ENCODE measurements around the gene ADD2.

Gene ADD2

GRCh38 chr2:70670202-70670601, 97.8 kb downstream of the ADD2 start:
- DNase-seq: no peak

GRCh38 chr2:70668911-70669310, 99.1 kb downstream of the ADD2 start:
- DNase-seq: no peak

- no peak for DNase-seq
Measured at GRCh38 chr2:70668432-70668831, 99.6 kb downstream of the ADD2 start.

GRCh38 chr2:70664525-70664924, 103.5 kb downstream of the ADD2 start:
- DNase-seq: peak in 3 of 6 experiments; percentile 8 to 40 (median 23)

GRCh38 chr2:70663411-70663810, 104.6 kb downstream of the ADD2 start:
- no peak for DNase-seq

GRCh38 chr2:70659551-70659950, 108.4 kb downstream of the ADD2 start:
- DNase-seq: no peak

- no peak for DNase-seq
Measured at GRCh38 chr2:70658476-70658875, 109.5 kb downstream of the ADD2 start.

GRCh38 chr2:70657246-70657645, 110.8 kb downstream of the ADD2 start:
- no peak for DNase-seq

- peak; percentile 27 to 79 (median 65) for DNase-seq
Measured at GRCh38 chr2:70656421-70657010, 111.5 kb downstream of the ADD2 start.

GRCh38 chr2:70655786-70656185, 112.2 kb downstream of the ADD2 start:
- no peak for DNase-seq

GRCh38 chr2:70655211-70655610, 112.8 kb downstream of the ADD2 start:
- DNase-seq: peak in 3 of 6 experiments; percentile 35 to 62 (median 52)

- DNase-seq: no peak
Measured at GRCh38 chr2:70651727-70652126, 116.3 kb downstream of the ADD2 start.

- no peak for DNase-seq
Measured at GRCh38 chr2:70651014-70651413, 117.0 kb downstream of the ADD2 start.

GRCh38 chr2:70648961-70649360, 119.0 kb downstream of the ADD2 start:
- DNase-seq: no peak

GRCh38 chr2:70647873-70648481, 120.0 kb downstream of the ADD2 start:
- DNase-seq: peak; percentile 53 to 82 (median 66)

GRCh38 chr2:70646420-70646818, 121.6 kb downstream of the ADD2 start:
- no peak for DNase-seq

- DNase-seq: no peak
Measured at GRCh38 chr2:70645733-70646419, 122.1 kb downstream of the ADD2 start.

GRCh38 chr2:70643715-70644114, 124.3 kb downstream of the ADD2 start:
- peak in 2 of 6 experiments; percentile 14 to 41 for DNase-seq

- DNase-seq: no peak
Measured at GRCh38 chr2:70641263-70641784, 126.7 kb downstream of the ADD2 start.

GRCh38 chr2:70639841-70640436, 128.1 kb downstream of the ADD2 start:
- peak in 3 of 6 experiments; percentile 21 to 60 (median 35) for DNase-seq

- peak in 2 of 6 experiments; percentile 7 to 16 for DNase-seq
Measured at GRCh38 chr2:70638561-70638960, 129.4 kb downstream of the ADD2 start.

- DNase-seq: no peak
Measured at GRCh38 chr2:70633508-70633907, 134.5 kb downstream of the ADD2 start.

- no peak for DNase-seq
Measured at GRCh38 chr2:70632966-70633365, 135.0 kb downstream of the ADD2 start.

- DNase-seq: no peak
Measured at GRCh38 chr2:70632388-70632787, 135.6 kb downstream of the ADD2 start.

All from stimulated activated naive CD4-positive, alpha-beta T cell (primary cell).